Measurements from ENCODE around the gene USP31.

DNA sequence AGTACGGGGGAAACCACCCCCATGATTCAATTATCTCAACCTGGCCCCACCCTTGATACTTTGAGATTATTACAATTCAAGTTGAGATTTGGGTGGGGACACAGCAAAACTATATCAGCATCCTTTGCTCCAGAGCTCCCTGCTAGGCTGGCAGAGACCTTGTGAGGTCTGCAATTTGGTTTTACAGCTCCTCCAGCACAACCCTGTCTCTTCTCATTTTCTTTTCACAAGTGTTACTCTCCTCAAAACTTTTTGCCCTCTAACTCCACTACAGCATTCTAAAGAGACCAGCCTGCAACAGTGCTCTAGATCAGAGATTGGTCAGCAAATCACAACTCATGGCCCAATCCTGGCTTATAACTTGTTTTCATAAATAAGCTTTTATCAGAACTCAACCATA, 114.0 kb downstream of the USP31 start:
- TF ChIP-seq, protein P1, sequence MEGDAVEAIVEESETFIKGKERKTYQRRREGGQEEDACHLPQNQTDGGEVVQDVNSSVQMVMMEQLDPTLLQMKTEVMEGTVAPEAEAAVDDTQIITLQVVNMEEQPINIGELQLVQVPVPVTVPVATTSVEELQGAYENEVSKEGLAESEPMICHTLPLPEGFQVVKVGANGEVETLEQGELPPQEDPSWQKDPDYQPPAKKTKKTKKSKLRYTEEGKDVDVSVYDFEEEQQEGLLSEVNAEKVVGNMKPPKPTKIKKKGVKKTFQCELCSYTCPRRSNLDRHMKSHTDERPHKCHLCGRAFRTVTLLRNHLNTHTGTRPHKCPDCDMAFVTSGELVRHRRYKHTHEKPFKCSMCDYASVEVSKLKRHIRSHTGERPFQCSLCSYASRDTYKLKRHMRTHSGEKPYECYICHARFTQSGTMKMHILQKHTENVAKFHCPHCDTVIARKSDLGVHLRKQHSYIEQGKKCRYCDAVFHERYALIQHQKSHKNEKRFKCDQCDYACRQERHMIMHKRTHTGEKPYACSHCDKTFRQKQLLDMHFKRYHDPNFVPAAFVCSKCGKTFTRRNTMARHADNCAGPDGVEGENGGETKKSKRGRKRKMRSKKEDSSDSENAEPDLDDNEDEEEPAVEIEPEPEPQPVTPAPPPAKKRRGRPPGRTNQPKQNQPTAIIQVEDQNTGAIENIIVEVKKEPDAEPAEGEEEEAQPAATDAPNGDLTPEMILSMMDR (IDR thresholded peaks at IDR 0.05), result no peak
- TF ChIP-seq EP300 (IDR thresholded peaks at IDR 0.05), result no peak

Data from tibial nerve (tissue), 4 donors.